HG02938 (cell line): ENCODE results near the gene TRABD2B.

ENCODE experiments used
- ATAC-seq: cut with Tn5 transposase; IDR thresholded peaks from one replicate; pipeline ENCODE4 v1.9.1; 2021; ENCODE audit warnings: mild to moderate bottlenecking, moderate library complexity; ENCODE audit not compliant: unreplicated experiment

The TRABD2B gene

GRCh38 chr1:47886141-47886540 lies 111.0 kb downstream of the TRABD2B start:
- no peak for ATAC-seq

- no peak for ATAC-seq
Measured at GRCh38 chr1:47885062-47885830, 111.9 kb downstream of the TRABD2B start.

GRCh38 chr1:47883963-47884362 lies 113.2 kb downstream of the TRABD2B start:
- ATAC-seq = no peak

DNA sequence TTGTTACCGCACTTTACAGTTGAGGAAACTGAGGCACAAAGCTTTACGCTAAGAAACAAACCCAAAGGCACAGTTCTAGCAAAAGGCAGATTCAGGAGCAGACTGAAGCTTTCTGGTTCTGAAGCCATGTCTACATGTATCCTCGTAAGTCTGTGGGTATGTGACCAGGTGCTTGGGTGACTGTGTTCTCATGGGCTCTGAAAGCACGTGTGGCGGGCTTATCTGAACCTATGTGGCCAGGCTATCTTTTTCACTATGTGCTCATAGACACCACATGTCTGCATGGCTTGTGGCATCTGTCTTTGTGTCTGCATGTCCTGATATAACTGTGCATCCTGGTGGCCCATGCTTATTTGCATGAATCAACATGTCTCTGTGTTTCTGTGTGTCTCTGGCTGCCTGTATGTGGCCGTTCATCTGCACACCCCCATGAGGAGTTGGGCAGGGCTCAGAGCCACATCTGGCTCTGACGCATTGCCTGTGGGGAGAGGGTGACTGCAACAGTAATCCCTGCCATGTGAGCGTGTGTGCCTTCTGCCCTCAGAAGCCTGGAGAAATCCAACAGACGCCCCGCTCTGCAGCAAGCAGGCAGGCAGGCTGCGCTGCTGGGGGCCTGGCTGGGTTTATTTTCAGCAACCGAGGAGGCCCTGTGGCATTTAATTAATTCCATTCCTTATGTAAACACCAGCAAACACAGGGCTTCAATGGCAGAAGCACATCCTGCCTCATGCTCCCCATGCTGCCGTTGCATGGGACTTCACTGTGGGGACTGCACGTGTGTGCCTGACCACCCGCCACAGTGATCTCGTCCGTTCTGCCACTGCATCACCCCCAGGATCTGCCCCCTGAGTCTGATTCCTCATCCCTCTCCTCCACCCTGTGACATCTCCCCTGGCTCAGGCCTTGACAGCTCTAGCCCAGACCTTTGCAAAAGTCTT lies 115.4 kb downstream of the TRABD2B start:
- no peak for ATAC-seq

DNA sequence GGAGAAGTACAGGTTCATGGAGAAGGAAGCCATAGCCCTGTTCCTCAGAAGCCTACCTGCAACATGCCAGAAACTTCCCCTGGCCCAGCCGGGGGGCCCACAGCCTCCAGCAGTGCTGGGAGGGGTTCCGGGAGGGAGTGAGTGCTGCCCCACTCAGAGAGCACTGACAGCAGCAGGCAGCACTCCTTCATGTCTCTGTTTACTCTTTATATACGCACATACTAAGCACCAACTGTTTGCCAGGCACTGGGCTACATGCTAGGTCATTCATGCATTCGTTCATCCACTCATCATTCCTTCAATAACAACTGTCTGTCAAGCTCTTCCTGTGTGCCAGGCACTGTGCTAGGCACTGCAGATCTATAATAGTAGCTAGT lies 120.6 kb downstream of the TRABD2B start:
- no peak for ATAC-seq

DNA sequence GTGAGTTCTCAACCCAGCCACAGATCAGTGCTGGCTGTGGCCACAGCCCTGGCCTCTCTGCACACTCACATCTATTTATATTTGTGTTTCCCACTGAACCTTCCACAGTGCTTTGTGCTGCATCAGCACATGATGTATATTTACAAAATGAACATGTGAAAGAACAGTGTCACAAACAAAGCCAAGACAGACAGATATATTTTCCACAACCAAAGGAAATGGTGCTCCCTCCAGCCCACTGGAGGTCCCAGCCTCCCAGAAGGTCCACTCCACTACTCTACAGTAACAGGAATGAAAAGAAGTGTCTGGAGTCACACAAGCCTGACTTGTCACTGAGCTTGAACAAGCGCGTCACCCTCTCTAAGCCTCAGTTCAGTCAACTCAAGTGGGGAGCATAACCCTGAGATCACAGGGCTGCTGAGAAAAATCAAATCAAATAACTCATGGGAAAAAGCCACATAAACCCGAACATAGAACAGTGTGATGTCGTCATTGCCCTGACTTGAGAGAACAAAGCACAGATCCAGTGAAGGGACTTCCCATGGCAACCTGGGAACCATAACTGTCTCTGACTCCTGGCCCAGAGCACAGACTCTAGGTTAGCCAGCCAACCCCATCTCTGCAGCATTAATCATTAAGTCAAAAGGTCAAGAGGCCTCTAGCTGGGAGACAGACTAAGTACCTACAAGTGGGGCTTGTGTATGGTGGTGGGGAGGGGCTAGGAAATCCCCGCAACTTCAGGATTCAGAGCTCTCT lies 121.2 kb downstream of the TRABD2B start:
- ATAC-seq = no peak

GRCh38 chr1:47875036-47875435 lies 122.1 kb downstream of the TRABD2B start:
- ATAC-seq = no peak

- no peak for ATAC-seq
Measured at GRCh38 chr1:47873337-47873736, 123.8 kb downstream of the TRABD2B start.

DNA sequence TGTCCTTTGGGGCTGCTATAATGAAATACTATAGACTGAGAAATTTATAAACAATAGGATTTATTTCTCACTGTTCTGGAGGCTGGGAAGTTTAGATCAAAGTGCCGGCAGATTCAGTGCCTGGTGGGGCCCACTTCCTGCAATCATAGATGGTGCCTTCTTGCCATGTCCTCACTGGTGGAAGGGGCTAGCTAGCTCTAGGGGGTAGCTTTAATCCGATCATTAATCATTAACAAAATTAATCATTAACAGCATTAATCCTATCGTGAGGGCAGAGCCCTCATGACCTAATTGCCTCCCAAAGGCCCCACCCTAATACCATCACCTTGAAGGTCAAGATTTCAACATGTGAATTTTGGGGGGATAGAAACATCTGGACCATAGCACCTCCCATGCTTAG lies 124.3 kb downstream of the TRABD2B start:
- ATAC-seq = no peak

GRCh38 chr1:47871799-47872353 lies 125.3 kb downstream of the TRABD2B start:
- no peak for ATAC-seq

- no peak for ATAC-seq
Measured at GRCh38 chr1:47870946-47871676, 126.1 kb downstream of the TRABD2B start.

DNA sequence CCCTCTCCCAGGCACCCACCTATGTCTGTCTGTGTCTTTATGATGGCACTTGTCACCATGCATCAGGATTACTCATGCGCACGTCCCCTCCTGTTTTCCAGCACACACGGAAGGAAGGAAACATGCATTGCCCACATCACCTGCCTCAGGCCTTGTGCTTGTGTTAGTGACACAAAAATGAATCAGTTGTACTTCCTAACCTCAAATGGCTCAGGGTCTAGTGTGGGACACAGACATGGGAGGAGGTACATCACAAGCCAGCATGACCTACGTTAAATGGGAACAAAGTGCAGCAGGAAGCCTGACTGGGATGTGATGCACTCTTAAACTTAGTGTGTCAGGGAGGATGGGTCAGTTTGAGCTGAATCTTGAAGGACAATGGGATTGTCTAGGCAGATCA lies 126.7 kb downstream of the TRABD2B start:
- no peak for ATAC-seq

- no peak for ATAC-seq
Measured at GRCh38 chr1:47868348-47868676, 128.9 kb downstream of the TRABD2B start.

DNA sequence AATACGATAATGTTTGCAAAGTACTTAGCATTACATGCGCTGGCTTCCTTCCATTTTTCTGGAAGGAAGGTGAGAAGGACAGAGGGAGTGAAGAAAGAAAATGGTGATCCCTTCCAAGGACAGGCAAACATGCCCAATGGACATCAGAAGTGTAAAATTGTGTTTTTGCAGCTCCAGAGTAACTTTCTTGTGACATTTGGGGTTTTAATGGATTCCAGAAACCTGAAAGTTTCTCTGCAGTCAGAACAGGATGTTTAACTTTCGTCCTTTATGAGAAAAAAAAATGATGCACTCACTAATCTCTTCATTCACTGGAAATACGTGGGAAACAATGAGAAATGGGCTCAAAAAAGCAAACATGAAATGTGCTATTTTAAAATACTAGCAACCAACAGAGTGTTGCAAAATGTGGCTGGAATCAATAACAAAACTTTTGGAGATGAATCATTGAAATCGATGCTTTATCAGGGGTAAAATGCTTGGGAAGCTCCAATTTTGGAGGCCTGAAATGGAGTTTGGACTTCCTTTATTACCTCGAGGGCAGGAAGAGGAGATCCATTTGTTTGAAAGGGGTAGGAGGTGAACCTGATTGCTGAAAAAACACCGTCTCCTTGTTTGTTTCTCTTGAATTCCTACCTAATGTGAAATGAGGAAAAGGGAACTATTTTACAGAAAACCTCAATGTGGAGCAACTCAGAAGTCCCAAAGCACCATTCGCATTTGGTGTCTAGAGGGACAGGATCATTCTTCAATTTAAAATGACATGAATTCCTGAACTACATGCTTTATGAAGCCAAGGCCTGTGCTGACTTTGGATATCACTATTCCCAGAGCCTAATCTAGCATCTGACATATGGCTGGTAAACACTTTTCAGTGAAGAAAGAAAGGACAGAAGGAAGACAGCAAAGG lies 129.5 kb downstream of the TRABD2B start:
- no peak for ATAC-seq

- ATAC-seq = no peak
Measured at GRCh38 chr1:47866601-47867437, 130.4 kb downstream of the TRABD2B start.

- ATAC-seq = no peak
Measured at GRCh38 chr1:47865881-47866535, 131.2 kb downstream of the TRABD2B start.

GRCh38 chr1:47859092-47859743 lies 138.0 kb downstream of the TRABD2B start:
- ATAC-seq = no peak

DNA sequence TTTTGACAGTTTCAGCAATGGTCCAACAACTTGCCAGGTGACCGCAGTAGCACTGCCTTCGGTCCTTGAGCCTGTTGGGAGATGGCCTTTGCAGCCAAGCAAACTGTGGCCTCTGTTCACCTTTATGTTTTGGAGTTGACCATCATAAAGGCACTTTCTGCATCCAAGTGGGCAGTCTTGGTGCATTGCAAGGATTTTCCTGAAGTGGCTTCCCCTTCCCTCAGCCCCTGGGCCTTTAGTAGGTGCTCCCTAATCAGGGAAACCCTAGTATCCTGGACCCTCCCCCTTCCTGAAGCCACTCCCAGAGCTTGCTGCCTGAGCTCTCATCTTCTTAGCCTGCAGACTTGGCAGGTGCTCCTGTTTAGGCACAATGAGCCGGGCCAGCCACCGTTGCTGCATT lies 140.2 kb downstream of the TRABD2B start:
- ATAC-seq = no peak
